ENCODE data around the gene TECR. TPM values are rescaled to one million over a fixed set of nuclear protein-coding genes. Genes with fewer than 3 reads are reported as not detected.

The TECR gene
- total and polyA plus RNA-seq, 9 donors = 71.3 to 133 (median 104) TPM

GRCh38 chr19:14507704-14508542 is 21.5 kb upstream of the TECR start:
- no peak for DNase-seq
- H3K36me3 ChIP-seq (ENCODE audit: control insufficient read depth, insufficient read depth, low read length) = peaks cover 1% of the 10 kb centered on the region
- no peaks in the 10 kb centered on the region for H3K27me3 ChIP-seq (ENCODE audit: control insufficient read depth, insufficient read depth, low read length)
- H3K4me1 ChIP-seq (ENCODE audit: control insufficient read depth, insufficient read depth, low read length) = peaks cover 21% of the 10 kb centered on the region
- 55% methylated on average over 4 of the region's 12 CpGs for WGBS (ENCODE audit: insufficient coverage)
- H3K27ac ChIP-seq (ENCODE audit: low read length) = no peak overlapping the region
- H3K4me3 ChIP-seq (ENCODE audit: low read length) = no peak overlapping the region
- no peaks in the 10 kb centered on the region for H3K9me3 ChIP-seq (replicated peaks; ENCODE audit: control insufficient read depth, low read depth, low read length)

GRCh38 chr19:14510311-14511228 is 18.8 kb upstream of the TECR start:
- no peaks in the 10 kb centered on the region for H3K9me3 ChIP-seq (replicated peaks; ENCODE audit: control insufficient read depth, low read depth, low read length)
- H3K4me1 ChIP-seq (ENCODE audit: control insufficient read depth, insufficient read depth, low read length) = peaks cover 26% of the 10 kb centered on the region
- 33% methylated on average over 9 of the region's 22 CpGs for WGBS (ENCODE audit: insufficient coverage)
- no peaks in the 10 kb centered on the region for H3K27me3 ChIP-seq (ENCODE audit: control insufficient read depth, insufficient read depth, low read length)
- peaks cover 23% of the 10 kb centered on the region for H3K36me3 ChIP-seq (ENCODE audit: control insufficient read depth, insufficient read depth, low read length)
- H3K27ac ChIP-seq (ENCODE audit: low read length) = peak overlapping the region; percentile 65
- H3K4me3 ChIP-seq (ENCODE audit: low read length) = no peak overlapping the region
- peak; percentile 85 for DNase-seq

GRCh38 chr19:14511229-14511593 is 18.2 kb upstream of the TECR start:
- DNase-seq = no peak
- H3K36me3 ChIP-seq (ENCODE audit: control insufficient read depth, insufficient read depth, low read length) = peaks cover 29% of the 10 kb centered on the region
- H3K4me3 ChIP-seq (ENCODE audit: low read length) = no peak overlapping the region
- H3K4me1 ChIP-seq (ENCODE audit: control insufficient read depth, insufficient read depth, low read length) = peaks cover 26% of the 10 kb centered on the region
- peak overlapping the region; percentile 29 for H3K27ac ChIP-seq (ENCODE audit: low read length)
- 72% methylated on average over 3 of the region's 4 CpGs for whole genome bisulfite sequencing (ENCODE audit: insufficient coverage)
- no peaks in the 10 kb centered on the region for H3K9me3 ChIP-seq (replicated peaks; ENCODE audit: control insufficient read depth, low read depth, low read length)
- H3K27me3 ChIP-seq (ENCODE audit: control insufficient read depth, insufficient read depth, low read length) = no peaks in the 10 kb centered on the region

- 90% methylated on average over 10 of the region's 14 CpGs for WGBS (ENCODE audit: insufficient coverage)
- peaks cover 37% of the 10 kb centered on the region for H3K36me3 ChIP-seq (ENCODE audit: control insufficient read depth, insufficient read depth, low read length)
- no peak for DNase-seq
- no peak overlapping the region for H3K4me3 ChIP-seq (ENCODE audit: low read length)
- no peaks in the 10 kb centered on the region for H3K27me3 ChIP-seq (ENCODE audit: control insufficient read depth, insufficient read depth, low read length)
- H3K9me3 ChIP-seq (replicated peaks; ENCODE audit: control insufficient read depth, low read depth, low read length) = no peaks in the 10 kb centered on the region
- H3K4me1 ChIP-seq (ENCODE audit: control insufficient read depth, insufficient read depth, low read length) = peaks cover 36% of the 10 kb centered on the region
- H3K27ac ChIP-seq (ENCODE audit: low read length) = no peak overlapping the region
These were observed 16.9 kb upstream of the TECR start for GRCh38 chr19:14512406-14512961.

- Histone ChIP-seq H3K27me3 (ENCODE audit: control insufficient read depth, insufficient read depth, low read length) (no peaks in the 10 kb centered on the region), H3K4me1 (ENCODE audit: control insufficient read depth, insufficient read depth, low read length) (peaks cover 39% of the 10 kb centered on the region), H3K9me3 (replicated peaks; ENCODE audit: control insufficient read depth, low read depth, low read length) (no peaks in the 10 kb centered on the region), H3K4me3 (ENCODE audit: low read length) (no peak overlapping the region), H3K36me3 (ENCODE audit: control insufficient read depth, insufficient read depth, low read length) (peaks cover 37% of the 10 kb centered on the region), H3K27ac (ENCODE audit: low read length) (no peak overlapping the region)
- DNase-seq = no peak
- WGBS (ENCODE audit: insufficient coverage) = 88% methylated on average over 5 of the region's 8 CpGs
These were observed 15.1 kb upstream of the TECR start for GRCh38 chr19:14514215-14514863.

- no peak for DNase-seq
- H3K4me3 ChIP-seq (ENCODE audit: low read length) = peak overlapping the region; percentile 98
- H3K27ac ChIP-seq (ENCODE audit: low read length) = no peak overlapping the region
- no peaks in the 10 kb centered on the region for H3K9me3 ChIP-seq (replicated peaks; ENCODE audit: control insufficient read depth, low read depth, low read length)
- H3K36me3 ChIP-seq (ENCODE audit: control insufficient read depth, insufficient read depth, low read length) = peaks cover 37% of the 10 kb centered on the region
- no peaks in the 10 kb centered on the region for H3K27me3 ChIP-seq (ENCODE audit: control insufficient read depth, insufficient read depth, low read length)
- 58% methylated on average over 3 of the region's 8 CpGs for whole genome bisulfite sequencing (ENCODE audit: insufficient coverage)
- H3K4me1 ChIP-seq (ENCODE audit: control insufficient read depth, insufficient read depth, low read length) = peaks cover 40% of the 10 kb centered on the region
These were observed 13.8 kb upstream of the TECR start for GRCh38 chr19:14515501-14516047.

GRCh38 chr19:14516048-14516534 is 13.3 kb upstream of the TECR start:
- peak overlapping the region; percentile 98 for H3K4me3 ChIP-seq (ENCODE audit: low read length)
- 81% methylated on average over 13 of the region's 15 CpGs for WGBS (ENCODE audit: insufficient coverage)
- H3K9me3 ChIP-seq (replicated peaks; ENCODE audit: control insufficient read depth, low read depth, low read length) = no peaks in the 10 kb centered on the region
- peaks cover 38% of the 10 kb centered on the region for H3K4me1 ChIP-seq (ENCODE audit: control insufficient read depth, insufficient read depth, low read length)
- no peak overlapping the region for H3K27ac ChIP-seq (ENCODE audit: low read length)
- peaks cover 37% of the 10 kb centered on the region for H3K36me3 ChIP-seq (ENCODE audit: control insufficient read depth, insufficient read depth, low read length)
- H3K27me3 ChIP-seq (ENCODE audit: control insufficient read depth, insufficient read depth, low read length) = no peaks in the 10 kb centered on the region
- DNase-seq = no peak

- WGBS (ENCODE audit: insufficient coverage) = 45% methylated on average over 16 of the region's 22 CpGs
- DNase-seq = no peak
These were observed 12.5 kb upstream of the TECR start for GRCh38 chr19:14516746-14517438.

GRCh38 chr19:14517446-14517839 is 12.0 kb upstream of the TECR start:
- DNase-seq = peak; percentile 52
- WGBS (ENCODE audit: insufficient coverage) = 0% methylated on average over 32 of the region's 32 CpGs
- H3K4me1 ChIP-seq (ENCODE audit: control insufficient read depth, insufficient read depth, low read length) = peaks cover 36% of the 10 kb centered on the region

More at GRCh38 chr19:14516746-14517438, 12.5 kb upstream of the TECR start:
- peaks cover 36% of the 10 kb centered on the region for H3K4me1 ChIP-seq (ENCODE audit: control insufficient read depth, insufficient read depth, low read length)
- peak overlapping the region; percentile 78 for H3K27ac ChIP-seq (ENCODE audit: low read length)
- H3K9me3 ChIP-seq (replicated peaks; ENCODE audit: control insufficient read depth, low read depth, low read length) = no peaks in the 10 kb centered on the region
- peak overlapping the region; percentile 98 for H3K4me3 ChIP-seq (ENCODE audit: low read length)
- no peaks in the 10 kb centered on the region for H3K27me3 ChIP-seq (ENCODE audit: control insufficient read depth, insufficient read depth, low read length)
- H3K36me3 ChIP-seq (ENCODE audit: control insufficient read depth, insufficient read depth, low read length) = peaks cover 37% of the 10 kb centered on the region

More at GRCh38 chr19:14517446-14517839, 12.0 kb upstream of the TECR start:
- peaks cover 37% of the 10 kb centered on the region for H3K36me3 ChIP-seq (ENCODE audit: control insufficient read depth, insufficient read depth, low read length)
- H3K27ac ChIP-seq (ENCODE audit: low read length) = peak overlapping the region; percentile 78
- peak overlapping the region; percentile 98 for H3K4me3 ChIP-seq (ENCODE audit: low read length)
- H3K9me3 ChIP-seq (replicated peaks; ENCODE audit: control insufficient read depth, low read depth, low read length) = no peaks in the 10 kb centered on the region
- H3K27me3 ChIP-seq (ENCODE audit: control insufficient read depth, insufficient read depth, low read length) = no peaks in the 10 kb centered on the region

All from muscle of leg (tissue), 11 donors.